Measurements from ENCODE around the gene PRR14. TPM values are rescaled to one million over a fixed set of nuclear protein-coding genes. Genes with fewer than 3 reads are reported as not detected.
"Not testable (repeated sequence)": the region's sequence is repeated elsewhere in the genome, so short reads cannot be mapped to it uniquely, and the experiment has no call there.

PRR14 gene
- total RNA-seq, 2 experiments from 2014 or later, result 87.6 to 91.4 TPM

DNA sequence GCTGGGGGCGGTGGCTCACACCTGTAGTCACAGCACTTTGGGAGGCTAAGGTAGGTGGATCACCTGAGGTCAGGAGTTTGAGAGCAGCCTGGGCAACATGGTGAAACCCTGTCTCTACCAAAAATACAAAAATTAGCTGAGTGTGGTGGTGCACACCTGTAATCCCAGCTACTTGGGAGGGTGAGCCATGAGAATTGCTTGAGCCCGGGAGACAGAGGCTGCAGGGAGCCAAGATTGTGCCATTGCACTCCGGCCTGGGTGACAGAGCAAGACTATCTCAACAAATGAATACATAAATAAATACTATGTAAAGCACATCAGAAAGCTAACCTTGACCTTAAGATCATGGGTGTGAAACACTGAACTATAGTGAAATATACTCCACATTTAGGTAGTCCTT is 45.9 kb downstream of the PRR14 start:
- DNase-seq; H3K27ac Mint-ChIP-seq; H3K4me3 Mint-ChIP-seq; H3K27me3 Mint-ChIP-seq (ENCODE audit: low read depth); H3K9me3 Mint-ChIP-seq (ENCODE audit: insufficient read depth); ATAC-seq: not testable (repeated sequence)
- CTCF ChIA-PET, result interaction anchor here (1.3 to 8.2 kb wide), 8 partner anchors 36 to 98 kb away, joined by 4 to 129 read pairs (median 6); partner anchors contain the start of genes FBRS and PRR14
- H3K36me3 Mint-ChIP-seq (ENCODE audit: low read depth), result peaks cover 22% of the 10 kb centered on the region
- peaks cover 50% of the 10 kb centered on the region for H3K4me1 Mint-ChIP-seq (ENCODE audit: low read depth)
- POLR2A ChIA-PET, result interaction anchor here (0.6 to 6.8 kb wide), 7 partner anchors 36 to 178 kb away, joined by 3 to 72 read pairs (median 5); partner anchors contain the start of genes FBRS, PHKG2, PRR14 and ZNF689

DNA sequence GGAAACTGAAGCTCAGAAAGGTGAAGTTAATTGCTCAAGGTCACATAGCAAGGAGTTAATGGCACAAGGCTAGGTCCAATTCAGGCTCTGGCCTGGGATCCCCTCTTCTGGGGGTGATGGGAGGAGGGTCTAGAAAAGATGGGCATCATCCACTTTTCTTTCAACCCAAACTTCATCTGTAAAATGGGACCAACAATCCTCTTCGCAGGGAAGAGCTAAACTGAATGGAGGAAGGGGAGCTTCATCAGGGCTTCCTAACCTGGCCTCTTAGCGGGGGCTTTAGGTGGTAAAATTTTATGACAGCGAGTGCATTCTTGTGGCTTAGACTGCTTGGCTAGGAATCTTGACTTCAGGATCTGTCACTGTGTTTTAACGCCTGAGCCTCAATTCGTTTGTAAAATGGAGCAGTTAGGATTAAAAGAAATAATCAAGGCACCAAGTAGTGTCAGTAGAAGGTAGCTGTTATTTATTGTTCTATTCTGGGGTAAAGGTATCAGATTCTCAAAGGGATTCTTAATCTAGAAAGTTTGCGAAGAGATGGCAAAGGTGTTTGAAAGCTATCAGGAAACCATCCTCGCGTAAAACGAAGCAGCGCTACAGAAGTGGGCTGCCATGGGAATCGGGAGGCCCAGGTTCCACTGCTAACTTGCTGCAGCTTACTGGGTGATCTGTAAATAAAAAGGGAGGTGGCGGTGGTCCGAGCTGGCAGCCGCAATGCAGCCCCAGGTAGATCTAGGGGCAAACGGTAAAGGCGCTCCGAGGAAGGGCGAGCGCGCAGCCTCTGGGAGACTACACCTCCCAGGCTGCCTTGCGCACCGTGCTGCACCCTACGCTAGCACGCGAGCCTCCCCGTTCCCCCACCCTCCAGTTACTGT is 46.7 kb downstream of the PRR14 start:
- H3K4me1 Mint-ChIP-seq (ENCODE audit: low read depth), result peaks cover 48% of the 10 kb centered on the region
- ChIA-PET POLR2A (interaction anchor here (0.7 to 6.8 kb wide), 7 partner anchors 37 to 177 kb away, joined by 3 to 72 read pairs (median 5); partner anchors contain the start of genes FBRS, PHKG2, PRR14 and ZNF688), CTCF (interaction anchor here (0.6 to 8.2 kb wide), 12 partner anchors 31 to 117 kb away, joined by 3 to 129 read pairs (median 6); partner anchors contain the start of genes FBRS, PRR14 and ZNF689)
- H3K9me3 Mint-ChIP-seq (ENCODE audit: insufficient read depth), result no peaks in the 10 kb centered on the region
- DNase-seq (no peak), ATAC-seq (peak; percentile 88)
- peak overlapping the region; percentile 99 for H3K27ac Mint-ChIP-seq
- H3K27me3 Mint-ChIP-seq (ENCODE audit: low read depth), result no peaks in the 10 kb centered on the region
- H3K36me3 Mint-ChIP-seq (ENCODE audit: low read depth), result peaks cover 23% of the 10 kb centered on the region
- H3K4me3 Mint-ChIP-seq, result peak overlapping the region; percentile 97

- Mint-ChIP-seq H3K27me3 (ENCODE audit: low read depth) (no peaks in the 10 kb centered on the region), H3K27ac (peak overlapping the region; percentile 99), H3K9me3 (ENCODE audit: insufficient read depth) (no peaks in the 10 kb centered on the region), H3K4me1 (ENCODE audit: low read depth) (peaks cover 49% of the 10 kb centered on the region), H3K4me3 (peak overlapping the region; percentile 97), H3K36me3 (ENCODE audit: low read depth) (peaks cover 28% of the 10 kb centered on the region)
- CTCF ChIA-PET, result interaction anchor here (0.8 to 8.2 kb wide), 9 partner anchors 32 to 116 kb away, joined by 3 to 129 read pairs (median 6); partner anchors contain the start of genes FBRS and PRR14
- DNase-seq (peak; percentile 99), ATAC-seq (peak; percentile 78)
- POLR2A ChIA-PET, result interaction anchor here (0.7 to 6.8 kb wide), 10 partner anchors 34 to 606 kb away, joined by 3 to 72 read pairs (median 4); partner anchors contain the start of genes FBRS, PHKG2, PRR14 and TBX6
Measured at GRCh38 chr16:30698139-30698815, 47.5 kb downstream of the PRR14 start.

DNA sequence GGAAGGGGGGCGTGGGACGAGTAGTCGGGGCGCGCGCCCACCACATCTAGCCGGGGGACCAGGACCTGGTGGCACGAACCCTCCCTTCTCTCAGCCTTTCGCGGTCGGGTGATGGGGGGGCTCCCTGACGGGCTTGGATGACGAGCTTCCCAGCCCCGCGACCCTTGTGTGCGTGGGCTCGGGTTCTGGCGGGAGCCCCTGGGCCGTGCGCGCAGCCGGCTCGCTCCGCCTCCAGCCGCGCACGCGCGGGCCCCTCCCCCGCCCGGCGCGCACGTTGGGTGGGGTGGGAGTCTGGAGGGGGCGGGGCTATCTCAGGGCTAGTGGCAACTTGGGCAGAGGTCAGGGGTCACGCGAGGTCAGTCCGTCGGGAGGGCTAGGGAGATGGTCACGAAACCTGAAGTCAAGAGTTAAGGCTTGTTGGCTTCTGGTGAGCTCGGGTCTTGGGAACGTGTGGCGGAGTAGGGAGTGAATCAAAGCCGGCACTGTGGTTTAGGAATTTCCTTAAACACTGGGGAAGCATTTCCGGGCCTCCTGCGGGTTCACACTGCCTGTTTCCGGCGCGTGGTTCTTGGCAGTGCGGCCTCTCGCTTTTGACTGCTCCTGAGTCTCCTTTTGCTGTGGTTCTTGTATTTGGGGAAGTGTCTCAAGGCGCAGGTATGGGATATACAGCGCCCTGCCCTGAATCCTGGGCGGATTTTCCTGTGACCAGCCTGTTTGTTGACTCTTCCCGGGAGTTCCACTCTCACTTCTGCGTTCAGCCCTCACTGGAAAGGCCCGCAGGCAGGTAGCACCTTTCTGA is 48.3 kb downstream of the PRR14 start, which contains the start of gene SRCAP:
Gene SRCAP (plus strand): TSS at position 356 of the 799 bp plus-strand sequence. CDS start 1,654 bp downstream, outside the sequence.
- H3K9me3 Mint-ChIP-seq (ENCODE audit: insufficient read depth), result no peaks in the 10 kb centered on the region
- peak within 1 kb of the TSS; percentile 99 for H3K27ac Mint-ChIP-seq
- DNase-seq, result peak; percentile 91
- POLR2A ChIA-PET, result interaction anchor here (0.6 to 1.7 kb wide), 10 partner anchors 19 to 607 kb away, joined by 3 to 10 read pairs (median 4); partner anchors contain the start of genes FBRS, PHKG2, TBX6 and ZNF689
- H3K36me3 Mint-ChIP-seq (ENCODE audit: low read depth), result peaks cover 31% of the 10 kb centered on the region
- H3K4me3 Mint-ChIP-seq, result peak within 1 kb of the TSS; percentile 97
- peaks cover 42% of the 10 kb centered on the region for H3K4me1 Mint-ChIP-seq (ENCODE audit: low read depth)
- H3K27me3 Mint-ChIP-seq (ENCODE audit: low read depth), result no peaks in the 10 kb centered on the region
- peak; percentile 34 for ATAC-seq
- CTCF ChIA-PET, result no interaction called here

GRCh38 chr16:30699615-30700099 is 48.9 kb downstream of the PRR14 start:
- H3K27me3 Mint-ChIP-seq (ENCODE audit: low read depth), result no peaks in the 10 kb centered on the region
- ChIA-PET POLR2A (interaction anchor here (1.0 to 1.7 kb wide), 5 partner anchors 19 to 128 kb away, joined by 3 to 10 read pairs (median 4); partner anchors contain the start of genes FBRS and PHKG2), CTCF (no interaction called here)
- H3K4me3 Mint-ChIP-seq, result peak overlapping the region; percentile 97
- peaks cover 40% of the 10 kb centered on the region for H3K4me1 Mint-ChIP-seq (ENCODE audit: low read depth)
- H3K36me3 Mint-ChIP-seq (ENCODE audit: low read depth), result peaks cover 37% of the 10 kb centered on the region
- H3K9me3 Mint-ChIP-seq (ENCODE audit: insufficient read depth), result no peaks in the 10 kb centered on the region
- no peak for DNase-seq
- peak overlapping the region; percentile 99 for H3K27ac Mint-ChIP-seq
- ATAC-seq, result no peak

- ATAC-seq, result no peak
- H3K36me3 Mint-ChIP-seq (ENCODE audit: low read depth), result peaks cover 41% of the 10 kb centered on the region
- no peak overlapping the region for H3K27ac Mint-ChIP-seq
- no peaks in the 10 kb centered on the region for H3K9me3 Mint-ChIP-seq (ENCODE audit: insufficient read depth)
- no peak for DNase-seq
- peak overlapping the region; percentile 97 for H3K4me3 Mint-ChIP-seq
- H3K27me3 Mint-ChIP-seq (ENCODE audit: low read depth), result no peaks in the 10 kb centered on the region
- peaks cover 33% of the 10 kb centered on the region for H3K4me1 Mint-ChIP-seq (ENCODE audit: low read depth)
- ChIA-PET CTCF (no interaction called here), POLR2A (no interaction called here)
Measured at GRCh38 chr16:30700491-30700890, 49.7 kb downstream of the PRR14 start.

- no peaks in the 10 kb centered on the region for H3K9me3 Mint-ChIP-seq (ENCODE audit: insufficient read depth)
- DNase-seq (no peak), ATAC-seq (no peak)
- POLR2A ChIA-PET, result no interaction called here
- H3K27me3 Mint-ChIP-seq (ENCODE audit: low read depth), result no peaks in the 10 kb centered on the region
- CTCF ChIA-PET, result no interaction called here
- peaks cover 31% of the 10 kb centered on the region for H3K4me1 Mint-ChIP-seq (ENCODE audit: low read depth)
- no peak overlapping the region for H3K27ac Mint-ChIP-seq
- no peak overlapping the region for H3K4me3 Mint-ChIP-seq
- peaks cover 44% of the 10 kb centered on the region for H3K36me3 Mint-ChIP-seq (ENCODE audit: low read depth)
Measured at GRCh38 chr16:30700971-30701370, 50.2 kb downstream of the PRR14 start.

- H3K27ac Mint-ChIP-seq; H3K27me3 Mint-ChIP-seq (ENCODE audit: low read depth); H3K9me3 Mint-ChIP-seq (ENCODE audit: insufficient read depth); H3K4me3 Mint-ChIP-seq; DNase-seq; ATAC-seq: not testable (repeated sequence)
- POLR2A ChIA-PET, result interaction anchor here (1.3 kb wide), 1 partner anchor 17 kb away, joined by 4 read pairs; no protein-coding TSS in a partner anchor
- H3K36me3 Mint-ChIP-seq (ENCODE audit: low read depth), result peaks cover 62% of the 10 kb centered on the region
- peaks cover 22% of the 10 kb centered on the region for H3K4me1 Mint-ChIP-seq (ENCODE audit: low read depth)
- CTCF ChIA-PET, result interaction anchor here (1.6 kb wide), 1 partner anchor 9 kb away, joined by 3 read pairs; no protein-coding TSS in a partner anchor
Measured at GRCh38 chr16:30703071-30703470, 52.3 kb downstream of the PRR14 start.

- H3K27ac Mint-ChIP-seq, result no peak overlapping the region
- H3K4me3 Mint-ChIP-seq, result no peak overlapping the region
- H3K9me3 Mint-ChIP-seq (ENCODE audit: insufficient read depth), result no peaks in the 10 kb centered on the region
- H3K36me3 Mint-ChIP-seq (ENCODE audit: low read depth), result peaks cover 65% of the 10 kb centered on the region
- peaks cover 22% of the 10 kb centered on the region for H3K4me1 Mint-ChIP-seq (ENCODE audit: low read depth)
- CTCF ChIA-PET, result no interaction called here
- POLR2A ChIA-PET, result interaction anchor here (1.3 kb wide), 1 partner anchor 18 kb away, joined by 4 read pairs; no protein-coding TSS in a partner anchor
- no peaks in the 10 kb centered on the region for H3K27me3 Mint-ChIP-seq (ENCODE audit: low read depth)
- ATAC-seq (no peak), DNase-seq (no peak)
Measured at GRCh38 chr16:30703971-30704370, 53.2 kb downstream of the PRR14 start.
